ENCODE data around the gene UGCG. TPM values are rescaled to one million over a fixed set of nuclear protein-coding genes. Genes with fewer than 3 reads are reported as not detected.

UGCG gene
- total RNA-seq, 1 donor from 2014 or later = 33.1 TPM

DNA sequence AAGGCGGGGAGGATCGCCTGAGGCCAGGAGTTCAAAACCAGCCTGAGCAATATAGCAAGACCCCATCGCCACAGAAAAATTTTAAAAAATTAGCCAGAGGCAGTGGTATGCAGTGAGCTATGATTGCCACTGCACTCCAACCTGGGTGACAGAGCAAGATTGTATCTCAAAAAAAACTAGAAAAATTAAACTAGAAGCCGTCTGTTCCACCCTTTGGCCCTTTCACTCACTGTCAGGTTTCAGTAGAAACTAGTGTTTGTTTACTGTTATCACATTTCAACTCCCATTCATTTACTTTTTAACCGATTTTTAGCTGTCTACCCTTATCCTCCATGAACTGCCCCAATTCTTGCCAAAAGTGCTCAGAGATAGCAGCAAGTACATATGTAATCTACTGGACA lies 8.3 kb downstream of the UGCG start:
- no peak overlapping the region for H3K27ac ChIP-seq
- H3K9me3 ChIP-seq = no peaks in the 10 kb centered on the region
- no peaks in the 10 kb centered on the region for H3K36me3 ChIP-seq
- no peaks in the 10 kb centered on the region for H3K27me3 ChIP-seq
- peaks cover 71% of the 10 kb centered on the region for H3K4me1 ChIP-seq
- H3K4me3 ChIP-seq = no peak overlapping the region
- TF ChIP-seq POLR2AphosphoS5 (IDR thresholded peaks at IDR 0.05; ENCODE audit: insufficient read depth in 1 of 2, low read depth in 1 of 2) (no peak), POLR2A (IDR thresholded peaks at IDR 0.05) (no peak)
- TF ChIP-seq, protein P1, sequence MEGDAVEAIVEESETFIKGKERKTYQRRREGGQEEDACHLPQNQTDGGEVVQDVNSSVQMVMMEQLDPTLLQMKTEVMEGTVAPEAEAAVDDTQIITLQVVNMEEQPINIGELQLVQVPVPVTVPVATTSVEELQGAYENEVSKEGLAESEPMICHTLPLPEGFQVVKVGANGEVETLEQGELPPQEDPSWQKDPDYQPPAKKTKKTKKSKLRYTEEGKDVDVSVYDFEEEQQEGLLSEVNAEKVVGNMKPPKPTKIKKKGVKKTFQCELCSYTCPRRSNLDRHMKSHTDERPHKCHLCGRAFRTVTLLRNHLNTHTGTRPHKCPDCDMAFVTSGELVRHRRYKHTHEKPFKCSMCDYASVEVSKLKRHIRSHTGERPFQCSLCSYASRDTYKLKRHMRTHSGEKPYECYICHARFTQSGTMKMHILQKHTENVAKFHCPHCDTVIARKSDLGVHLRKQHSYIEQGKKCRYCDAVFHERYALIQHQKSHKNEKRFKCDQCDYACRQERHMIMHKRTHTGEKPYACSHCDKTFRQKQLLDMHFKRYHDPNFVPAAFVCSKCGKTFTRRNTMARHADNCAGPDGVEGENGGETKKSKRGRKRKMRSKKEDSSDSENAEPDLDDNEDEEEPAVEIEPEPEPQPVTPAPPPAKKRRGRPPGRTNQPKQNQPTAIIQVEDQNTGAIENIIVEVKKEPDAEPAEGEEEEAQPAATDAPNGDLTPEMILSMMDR (IDR thresholded peaks at IDR 0.05) = no peak
- intact Hi-C loops (cut with DNase I) = no loop called here
- DNase-seq (ENCODE audit: extremely low spot score in 2 of 2) = no peak

DNA sequence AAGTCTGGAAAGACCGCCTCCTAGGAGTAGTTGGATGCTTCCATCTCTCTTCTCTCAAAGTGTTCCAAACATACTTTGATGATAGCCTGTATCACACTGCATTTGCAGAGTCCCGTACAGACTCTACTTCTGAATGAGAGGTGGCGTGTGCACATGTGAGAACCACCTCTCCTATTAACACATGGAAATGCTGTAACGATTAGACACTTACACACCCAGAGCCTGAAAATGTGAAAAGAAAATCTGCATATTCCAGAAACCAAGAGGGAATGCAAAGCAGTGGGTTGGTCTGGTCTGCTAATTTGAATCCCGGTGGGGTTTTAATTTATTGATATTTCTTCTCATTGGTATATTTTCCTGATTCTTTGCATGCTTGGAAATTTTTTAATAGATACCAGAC lies 10.5 kb downstream of the UGCG start:
- intact Hi-C loops (cut with DNase I) = no loop called here
- DNase-seq (ENCODE audit: extremely low spot score in 2 of 2) = no peak
- H3K27me3 ChIP-seq = no peaks in the 10 kb centered on the region
- H3K36me3 ChIP-seq = no peaks in the 10 kb centered on the region
- TF ChIP-seq POLR2AphosphoS5 (IDR thresholded peaks at IDR 0.05; ENCODE audit: insufficient read depth in 1 of 2, low read depth in 1 of 2) (no peak), POLR2A (IDR thresholded peaks at IDR 0.05) (no peak)
- TF ChIP-seq, protein P1 (IDR thresholded peaks at IDR 0.05) = no peak
- H3K4me1 ChIP-seq = peaks cover 54% of the 10 kb centered on the region
- no peak overlapping the region for H3K27ac ChIP-seq
- H3K4me3 ChIP-seq = no peak overlapping the region
- H3K9me3 ChIP-seq = no peaks in the 10 kb centered on the region

DNA sequence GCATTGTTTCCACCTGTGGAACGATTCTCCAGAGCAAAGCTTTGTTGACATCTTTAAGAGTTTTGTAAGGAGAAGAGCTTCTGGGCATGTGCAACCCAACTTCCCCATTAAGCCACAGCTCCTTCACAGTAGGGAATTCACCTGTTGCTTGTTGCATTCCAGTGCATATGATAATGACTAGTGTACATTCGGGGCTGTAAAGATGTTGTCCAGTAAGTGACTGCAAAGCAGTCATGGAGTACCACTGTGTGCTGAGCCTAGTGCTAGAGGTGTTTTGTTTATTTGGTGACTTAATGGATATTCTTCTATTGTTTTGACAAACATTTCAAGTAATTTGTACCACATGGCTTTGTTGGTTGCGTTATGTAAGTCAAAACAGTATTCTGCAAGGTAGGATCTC lies 12.8 kb downstream of the UGCG start:
- Histone ChIP-seq H3K27ac (no peak overlapping the region), H3K4me1 (peaks cover 57% of the 10 kb centered on the region), H3K36me3 (no peaks in the 10 kb centered on the region), H3K4me3 (no peak overlapping the region), H3K27me3 (no peaks in the 10 kb centered on the region), H3K9me3 (no peaks in the 10 kb centered on the region)
- intact Hi-C loops (cut with DNase I) = no loop called here
- no peak for DNase-seq (ENCODE audit: extremely low spot score in 2 of 2)
- TF ChIP-seq, protein P1 (IDR thresholded peaks at IDR 0.05) = no peak
- TF ChIP-seq POLR2A (IDR thresholded peaks at IDR 0.05) = no peak
- TF ChIP-seq POLR2AphosphoS5 (IDR thresholded peaks at IDR 0.05; ENCODE audit: insufficient read depth in 1 of 2, low read depth in 1 of 2) = no peak

DNA sequence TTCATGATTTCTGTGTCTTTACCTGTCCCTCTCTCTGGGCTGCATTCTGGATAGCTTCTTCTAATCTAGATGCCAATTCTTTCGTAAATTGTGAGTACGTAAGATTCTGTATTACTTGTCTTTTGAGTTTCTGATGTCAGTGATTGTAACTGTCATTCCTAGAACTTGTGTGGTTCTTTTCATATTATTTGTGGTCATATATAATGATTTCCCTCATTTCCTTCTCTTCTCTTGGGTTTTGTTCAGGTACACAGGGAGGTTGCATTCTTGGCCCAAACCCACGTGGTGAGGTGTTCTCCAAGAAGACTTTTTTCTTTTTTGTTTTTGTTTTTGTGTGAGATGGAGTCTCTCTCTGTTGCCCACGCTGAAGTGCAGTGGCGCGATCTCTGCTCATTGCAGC lies 13.8 kb downstream of the UGCG start:
- Histone ChIP-seq H3K36me3 (no peaks in the 10 kb centered on the region), H3K27me3 (no peaks in the 10 kb centered on the region), H3K27ac (no peak overlapping the region), H3K4me1 (peaks cover 57% of the 10 kb centered on the region), H3K4me3 (no peak overlapping the region), H3K9me3 (no peaks in the 10 kb centered on the region)
- DNase-seq (ENCODE audit: extremely low spot score in 2 of 2) = no peak
- intact Hi-C loops (cut with DNase I) = no loop called here
- TF ChIP-seq, protein P1 (IDR thresholded peaks at IDR 0.05) = no peak
- TF ChIP-seq POLR2AphosphoS5 (IDR thresholded peaks at IDR 0.05; ENCODE audit: insufficient read depth in 1 of 2, low read depth in 1 of 2) = no peak
- no peak for TF ChIP-seq POLR2A (IDR thresholded peaks at IDR 0.05)

DNA sequence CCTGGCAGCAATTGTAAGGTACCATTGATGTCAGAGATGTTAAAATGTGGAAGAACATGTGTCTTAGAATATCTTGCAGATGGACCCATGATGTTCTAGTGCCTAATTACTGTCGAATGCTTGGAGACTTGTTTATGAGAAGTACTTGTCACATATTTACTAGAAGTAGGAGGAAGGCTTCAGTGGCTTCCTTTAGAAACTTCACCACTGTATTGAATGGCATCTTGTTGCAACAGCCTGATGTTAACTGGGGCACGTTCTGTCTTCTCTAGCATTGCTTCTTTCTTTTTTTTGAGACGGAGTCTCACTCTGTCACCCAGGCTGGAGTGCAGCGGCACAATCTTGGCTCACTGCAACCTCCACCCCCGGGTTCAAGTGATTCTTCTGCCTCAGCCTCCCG lies 16.5 kb downstream of the UGCG start:
- TF ChIP-seq POLR2A (IDR thresholded peaks at IDR 0.05) = no peak
- TF ChIP-seq, protein P1 (IDR thresholded peaks at IDR 0.05) = no peak
- Histone ChIP-seq H3K27ac (no peak overlapping the region), H3K4me1 (peaks cover 58% of the 10 kb centered on the region), H3K9me3 (no peaks in the 10 kb centered on the region), H3K27me3 (no peaks in the 10 kb centered on the region), H3K36me3 (no peaks in the 10 kb centered on the region), H3K4me3 (no peak overlapping the region)
- DNase-seq (ENCODE audit: extremely low spot score in 2 of 2) = no peak
- intact Hi-C loops (cut with DNase I) = no loop called here
